ENCODE data around the gene KCNN4. TPM values are rescaled to one million over a fixed set of nuclear protein-coding genes. Genes with fewer than 3 reads are reported as not detected.

The KCNN4 gene
- total RNA-seq, 4 donors from 2014 or later: 0.77 to 9.2 (median 5.6) TPM

GRCh38 chr19:43748205-43748594 is 32.6 kb downstream of the KCNN4 start:
- DNase-seq: no peak
- Histone ChIP-seq H3K27me3 (no peaks in the 10 kb centered on the region), H3K27ac (no peak overlapping the region), H3K4me1 (no peaks in the 10 kb centered on the region), H3K9me3 (no peaks in the 10 kb centered on the region), H3K36me3 (no peaks in the 10 kb centered on the region), H3K4me3 (no peak overlapping the region)
- intact Hi-C loops (cut with DNase I; ENCODE audit: low total_unique reads): loop anchor here (5.0 kb wide), 1 partner anchor 34 kb away; the partner anchor contains the start of gene KCNN4
- no peak for TF ChIP-seq CTCF (IDR thresholded peaks at IDR 0.05)

- DNase-seq: no peak
- Histone ChIP-seq H3K4me1 (no peaks in the 10 kb centered on the region), H3K27ac (no peak overlapping the region), H3K36me3 (no peaks in the 10 kb centered on the region), H3K4me3 (no peak overlapping the region), H3K27me3 (no peaks in the 10 kb centered on the region), H3K9me3 (no peaks in the 10 kb centered on the region)
- TF ChIP-seq POLR2A (IDR thresholded peaks at IDR 0.05) (no peak), CTCF (IDR thresholded peaks at IDR 0.05) (no peak)
- intact Hi-C loops (cut with DNase I; ENCODE audit: low total_unique reads): loop anchor here (5.0 kb wide), 1 partner anchor 35 kb away; the partner anchor contains the start of gene KCNN4
Observed at GRCh38 chr19:43747557-43748204, 33.1 kb downstream of the KCNN4 start.

- Histone ChIP-seq H3K4me3 (no peak overlapping the region), H3K36me3 (no peaks in the 10 kb centered on the region), H3K9me3 (no peaks in the 10 kb centered on the region), H3K4me1 (no peaks in the 10 kb centered on the region), H3K27ac (no peak overlapping the region), H3K27me3 (no peaks in the 10 kb centered on the region)
- TF ChIP-seq CTCF (IDR thresholded peaks at IDR 0.05): no peak
- no peak for TF ChIP-seq POLR2A (IDR thresholded peaks at IDR 0.05)
- intact Hi-C loops (cut with DNase I; ENCODE audit: low total_unique reads): no loop called here
- DNase-seq: no peak
Observed at GRCh38 chr19:43743059-43743458, 37.7 kb downstream of the KCNN4 start.

GRCh38 chr19:43741075-43741825 is 39.5 kb downstream of the KCNN4 start:
- H3K9me3 ChIP-seq: no peaks in the 10 kb centered on the region
- DNase-seq: no peak
- H3K27me3 ChIP-seq: no peaks in the 10 kb centered on the region
- H3K36me3 ChIP-seq: no peaks in the 10 kb centered on the region
- intact Hi-C loops (cut with DNase I; ENCODE audit: low total_unique reads): no loop called here
- TF ChIP-seq CTCF (IDR thresholded peaks at IDR 0.05) (no peak), POLR2A (IDR thresholded peaks at IDR 0.05) (no peak)
- no peak overlapping the region for H3K27ac ChIP-seq
- H3K4me3 ChIP-seq: no peak overlapping the region
- H3K4me1 ChIP-seq: no peaks in the 10 kb centered on the region
